ENCODE data around the gene SALL3.

GRCh38 chr18:78978349-78979055 is 1.1 kb upstream of the SALL3 start:
- TF ChIP-seq CTCF (IDR thresholded peaks at IDR 0.05) (no peak), POLR2A (IDR thresholded peaks at IDR 0.05) (no peak)
